Liver (tissue), 9 donors: ENCODE data around the gene ACOT2. TPM values are rescaled to one million over a fixed set of nuclear protein-coding genes. Genes with fewer than 3 reads are reported as not detected.

Source experiments
- DNase-seq: peaks from one replicate; pipeline ENCODE4 v3.0.0-alpha.2; 2017; ENCODE audit warnings: low spot score
- H3K27ac ChIP-seq, 2 donors: one replicate each; pipeline ENCODE4 v1.7.0; 2013; ENCODE audit warnings: inconsistent platforms in 2 of 2, low read length in 2 of 2, control low read depth in 1 of 2, low read depth in 1 of 2, mild to moderate bottlenecking in 1 of 2
- H3K27me3 ChIP-seq, 4 donors: one replicate each; pipeline versions ENCODE4 v1.6.1 to v1.7.0; 2013; ENCODE audit warnings: low read length in 3 of 4, inconsistent platforms in 1 of 4, mild to moderate bottlenecking in 1 of 4, moderate library complexity in 1 of 4; ENCODE audit not compliant: control insufficient read depth in 4 of 4, insufficient read depth in 4 of 4
- H3K36me3 ChIP-seq, 4 donors: one replicate each; pipeline versions ENCODE4 v1.6.1 to v1.7.0; 2013; ENCODE audit warnings: low read length in 3 of 4, mild to moderate bottlenecking in 3 of 4, low read depth in 1 of 4, moderate library complexity in 1 of 4; ENCODE audit not compliant: control insufficient read depth in 4 of 4, insufficient read depth in 3 of 4
- H3K4me1 ChIP-seq, 4 donors: one replicate each; pipeline versions ENCODE4 v1.6.1 to v1.7.0; 2013; ENCODE audit warnings: low read length in 3 of 4, mild to moderate bottlenecking in 3 of 4, moderate library complexity in 1 of 4; ENCODE audit not compliant: control insufficient read depth in 4 of 4, insufficient read depth in 4 of 4
- H3K4me3 ChIP-seq, 3 donors: one replicate each; pipeline versions ENCODE4 v1.6.1 to v1.7.0; 2013; ENCODE audit warnings: low read length in 3 of 3, control low read depth in 1 of 3, low read depth in 1 of 3, mild to moderate bottlenecking in 1 of 3
- H3K9ac ChIP-seq, 2 donors: one replicate each; pipeline ENCODE4 v1.7.0; 2013; ENCODE audit warnings: low read length in 2 of 2, mild to moderate bottlenecking in 2 of 2, moderate library complexity in 2 of 2, control low read depth in 1 of 2, low read depth in 1 of 2
- H3K9me3 ChIP-seq, 4 donors: one replicate each; pipeline versions ENCODE4 v1.6.1 to v1.7.0; 2013; ENCODE audit warnings: low read length in 3 of 4; ENCODE audit not compliant: control insufficient read depth in 4 of 4
- ATF3 ChIP-seq: IDR thresholded peaks from 2 replicates; pipeline ENCODE4 v1.6.1; 2016; ENCODE audit warnings: antibody characterized with exemption
- EGR1 ChIP-seq, 2 donors: IDR thresholded peaks; 2 replicates each; pipeline ENCODE4 v1.6.1; 2016 to 2018; ENCODE audit warnings: antibody characterized with exemption in 2 of 2, low read depth in 2 of 2
- FOXA1 ChIP-seq: IDR thresholded peaks from 2 replicates; pipeline ENCODE4 v1.6.1; 2016; ENCODE audit warnings: antibody characterized with exemption
- FOXA2 ChIP-seq: IDR thresholded peaks from 2 replicates; pipeline ENCODE4 v1.6.1; 2016; ENCODE audit warnings: antibody characterized with exemption
- GABPA ChIP-seq, 2 donors: IDR thresholded peaks in 1 of 2; conservative IDR thresholded peaks in 1 of 2; 2 replicates each; pipeline ENCODE4 v1.6.1; 2016; ENCODE audit warnings: antibody characterized with exemption in 2 of 2, mild to moderate bottlenecking in 1 of 2, moderate library complexity in 1 of 2
- HNF4A ChIP-seq, 2 donors: conservative IDR thresholded peaks; 2 replicates each; pipeline ENCODE4 v1.6.1; 2016; ENCODE audit warnings: antibody characterized with exemption in 2 of 2, mild to moderate bottlenecking in 2 of 2
- HNF4G ChIP-seq: IDR thresholded peaks from 2 replicates; pipeline ENCODE4 v1.6.1; 2016; ENCODE audit warnings: antibody characterized with exemption
- JUND ChIP-seq, 2 donors: IDR thresholded peaks; 2 replicates each; pipeline ENCODE4 v1.6.1; 2016; ENCODE audit warnings: antibody characterized with exemption in 2 of 2
- MAX ChIP-seq: IDR thresholded peaks from 2 replicates; pipeline ENCODE4 v1.6.1; 2016; ENCODE audit warnings: antibody characterized with exemption
- NR2F2 ChIP-seq: IDR thresholded peaks from 2 replicates; pipeline ENCODE4 v1.6.1; 2016; ENCODE audit warnings: antibody characterized with exemption
- RAD21 ChIP-seq, 2 donors: IDR thresholded peaks; 2 replicates each; pipeline ENCODE4 v1.6.1; 2016; ENCODE audit warnings: antibody characterized with exemption in 2 of 2, mild to moderate bottlenecking in 2 of 2
- REST ChIP-seq: IDR thresholded peaks from 2 replicates; pipeline ENCODE4 v1.6.1; 2016; ENCODE audit warnings: antibody characterized with exemption, mild to moderate bottlenecking
- RXRA ChIP-seq, 2 donors: IDR thresholded peaks; 2 replicates each; pipeline ENCODE4 v1.6.1; 2017 to 2018; ENCODE audit warnings: antibody characterized with exemption in 2 of 2, mild to moderate bottlenecking in 1 of 2
- SP1 ChIP-seq: IDR thresholded peaks from 2 replicates; pipeline ENCODE4 v1.6.1; 2018; ENCODE audit warnings: antibody characterized with exemption, mild to moderate bottlenecking
- TAF1 ChIP-seq: conservative IDR thresholded peaks from 2 replicates; pipeline ENCODE4 v1.6.1; 2016; ENCODE audit warnings: antibody characterized with exemption, mild to moderate bottlenecking
- YY1 ChIP-seq: IDR thresholded peaks from 2 replicates; pipeline ENCODE4 v1.6.1; 2016; ENCODE audit warnings: antibody characterized with exemption, mild to moderate bottlenecking
- ZBTB33 ChIP-seq: IDR thresholded peaks from 2 replicates; pipeline ENCODE4 v1.6.1; 2016; ENCODE audit warnings: antibody characterized with exemption
- WGBS: extraction: QIAGEN DNeasy Blood & Tissue Kit; methylation state at CpG from one replicate; pipeline ENCODE4 v1.1.7; 2013; 5-methylcytosine and 5-hydroxymethylcytosine counted together
- polyA plus RNA-seq, 2 donors: library from polyadenylated mRNA; stranded (reverse) in 1 of 2; unstranded in 1 of 2; fragments of 200-250 nt in 1 of 2; fragments of >200 nt in 1 of 2; fragmentation: Nextera tagmentation in 1 of 2; extraction: Ambion mirVana in 1 of 2; gene quantifications; one replicate each; pipeline versions ENCODE4 v1.2.1 to v1.2.3, GENCODE V29; 2013 to 2015
- total RNA-seq, 2 donors: library from RNA; depleted of rRNA; stranded (reverse); fragments of >200 nt; gene quantifications; one replicate each; pipeline ENCODE4 v1.2.3, GENCODE V29; 2014
- donor health status: healthy.
- donor health status: healthy.
- donor health status: healthy.
- donor health status: healthy.
- donor health status: healthy.

The ACOT2 gene
- total and polyA plus RNA-seq, 4 donors: 51.2 to 189 (median 151) TPM

GRCh38 chr14:73610687-73611086 is 41.7 kb downstream of the ACOT2 start:
- Histone ChIP-seq H3K4me1 (peaks cover 0 to 18% (median 10%) of the 10 kb centered on the region in 4 donors), H3K27me3 (no peaks in the 10 kb centered on the region), H3K9me3 (no peaks in the 10 kb centered on the region), H3K9ac (no peak overlapping the region), H3K4me3 (no peak overlapping the region), H3K27ac (peak overlapping the region; percentile 45 to 96), H3K36me3 (no peaks in the 10 kb centered on the region)
- 12% methylated on average over 2 of the region's 2 CpGs for WGBS
- no peak for DNase-seq
- TF ChIP-seq TAF1 (no peak), ZBTB33 (peak; percentile 17), RXRA (IDR thresholded peaks at IDR 0.05) (peak; percentile 45 to 61), EGR1 (IDR thresholded peaks at IDR 0.05; ENCODE audit: low read depth in 2 of 2) (no peak), SP1 (peak; percentile 50), JUND (IDR thresholded peaks at IDR 0.05) (no peak), HNF4A (conservative IDR thresholded peaks at IDR 0.05) (peak; percentile 51 to 56), REST (peak; percentile 50), RAD21 (IDR thresholded peaks at IDR 0.05) (peak in 1 of 2 donors; percentile 14), FOXA1 (no peak), GABPA (IDR thresholded peaks at IDR 0.05 in 1 of 2, conservative IDR thresholded peaks at IDR 0.05 in 1 of 2) (no peak), YY1 (peak; percentile 29)

- Histone ChIP-seq H3K27me3 (no peaks in the 10 kb centered on the region), H3K9me3 (no peaks in the 10 kb centered on the region), H3K4me3 (peak within 1 kb of the TSS; percentile 65 to 85 (median 76)), H3K9ac (peak within 1 kb of the TSS; percentile 8 to 90), H3K36me3 (peaks cover 0 to 2% (median 0%) of the 10 kb centered on the region in 4 donors), H3K4me1 (peaks cover 0 to 18% (median 10%) of the 10 kb centered on the region in 4 donors), H3K27ac (peak within 1 kb of the TSS; percentile 91 to 96)
- DNase-seq: peak; percentile 75
- WGBS: under 1% methylated on average over 84 of the region's 84 CpGs
- TF ChIP-seq RXRA (IDR thresholded peaks at IDR 0.05): peak in 1 of 2 donors; percentile 70
- TF ChIP-seq FOXA2: peak; percentile 14
- TF ChIP-seq GABPA (IDR thresholded peaks at IDR 0.05 in 1 of 2, conservative IDR thresholded peaks at IDR 0.05 in 1 of 2): no peak
- TF ChIP-seq FOXA1: peak; percentile 15
- peak; percentile 11 to 29 for TF ChIP-seq JUND (IDR thresholded peaks at IDR 0.05)
- peak; percentile 78 for TF ChIP-seq REST
- TF ChIP-seq EGR1 (IDR thresholded peaks at IDR 0.05; ENCODE audit: low read depth in 2 of 2): no peak
- TF ChIP-seq ATF3: no peak
- TF ChIP-seq MAX: peak; percentile 44
- peak; percentile 37 for TF ChIP-seq ZBTB33
- peak; percentile 63 for TF ChIP-seq TAF1
- peak; percentile 64 to 67 for TF ChIP-seq HNF4A (conservative IDR thresholded peaks at IDR 0.05)
- peak in 1 of 2 donors; percentile 23 for TF ChIP-seq RAD21 (IDR thresholded peaks at IDR 0.05)
- peak; percentile 87 for TF ChIP-seq SP1
- peak; percentile 2 for TF ChIP-seq HNF4G
- no peak for TF ChIP-seq NR2F2
Observed at GRCh38 chr14:73612339-73613045, 43.5 kb downstream of the ACOT2 start, which contains the start of gene ACOT6. ACOT6 (plus strand) TSS chr14:73612517; CDS start chr14:73612572, 55 bp downstream.
